HepG2 (cell line): Measurements from ENCODE around the gene LAMP1. TPM values are rescaled to one million over a fixed set of nuclear protein-coding genes. Genes with fewer than 3 reads are reported as not detected.

Experiments used
- ATAC-seq: fragments of 200-7000 bp; cut with Tn5 transposase; 3 replicates; pipeline ENCODE4 v1.9.1; 2020; ENCODE audit warnings: mild to moderate bottlenecking, moderate library complexity
- BruUV-seq: library from RNA; stranded (reverse); fragments of 400-500 nt; replicated peaks from 2 replicates; lab custom pipeline; 2021; lab: Mats Ljungman, UMichigan
- CTCF ChIA-PET: fragments of 300-600 bp; formaldehyde crosslinking; extraction: SDS; loops from one replicate; lab custom pipeline; 2021; ENCODE audit warnings: low total read pairs, inconsistent platforms, low intra/inter-chr PET ratio; lab: Yijun Ruan, JAX
- POLR2A ChIA-PET: fragments of 350-600 bp; sonication (Branson Sonifier 250); formaldehyde crosslinking; loops from one replicate; lab custom pipeline; 2020; ENCODE audit warnings: antibody characterized with exemption, inconsistent platforms; lab: Yijun Ruan, JAX
- DNase-seq: peaks from one replicate; pipeline ENCODE4 v3.0.0-alpha.2; 2015; ENCODE audit warnings: low spot score
- FAIRE-seq: peaks from 3 replicates; lab custom pipeline; 2011; peaks lifted over from hg19 to GRCh38; lab: Jason Lieb, UNC
- H2AFZ ChIP-seq: one replicate; pipeline ENCODE4 v1.6.1; 2011; ENCODE audit warnings: low read length, inconsistent platforms
- H3K27ac ChIP-seq: fragments of 300-600 bp; 3 replicates; pipeline ENCODE4 v1.8.0; 2011; ENCODE audit warnings: mixed run types, mild to moderate bottlenecking, mixed read lengths, low read length, inconsistent platforms; ENCODE audit not compliant: insufficient read depth; ENCODE audit errors: extremely low read length
- H3K27me3 ChIP-seq, 2 experiments: fragments of 200-600 bp in 1 of 2; 2 replicates in 1 of 2; 3 replicates in 1 of 2; pipeline versions ENCODE4 v1.6.0 to v1.8.0; 2011; ENCODE audit warnings: low read length in 2 of 2, mild to moderate bottlenecking in 2 of 2, moderate library complexity in 2 of 2, inconsistent platforms in 1 of 2; ENCODE audit not compliant: insufficient read depth in 2 of 2, control insufficient read depth in 1 of 2
- H3K36me3 ChIP-seq, 2 experiments: fragments of 200-600 bp in 1 of 2; replicated peaks in 1 of 2; 2 replicates in 1 of 2; 3 replicates in 1 of 2; pipeline versions ENCODE4 v1.5.1 to v1.8.0; 2011; ENCODE audit warnings: low read length in 2 of 2, inconsistent platforms in 1 of 2; ENCODE audit not compliant: insufficient read depth in 2 of 2, control insufficient read depth in 1 of 2
- H3K4me1 ChIP-seq: 2 replicates; pipeline ENCODE4 v1.5.1; 2012; ENCODE audit warnings: low read length, inconsistent platforms; ENCODE audit not compliant: insufficient read depth
- H3K4me2 ChIP-seq: 2 replicates; pipeline ENCODE4 v1.6.0; 2011; ENCODE audit warnings: low read depth, low read length, inconsistent platforms
- H3K4me3 ChIP-seq, 3 experiments: fragments of 200-600 bp in 1 of 3; sonication (generic), shearing (Covaris generic) in 1 of 3; replicated peaks in 1 of 3; 2 replicates each; pipeline ENCODE4 v1.5.1; 2011 to 2016; ENCODE audit warnings: low read length in 3 of 3, inconsistent platforms in 2 of 3, low read depth in 2 of 3, mild to moderate bottlenecking in 2 of 3, control low read depth in 1 of 3, mixed read lengths in 1 of 3; ENCODE audit not compliant: insufficient read depth in 1 of 3
- H3K79me2 ChIP-seq: one replicate; pipeline ENCODE4 v1.6.1; 2011; ENCODE audit warnings: low read length, inconsistent platforms; ENCODE audit not compliant: insufficient read depth
- H3K9ac ChIP-seq: 2 replicates; pipeline ENCODE4 v1.6.0; 2011; ENCODE audit warnings: mild to moderate bottlenecking, low read depth, low read length, inconsistent platforms; ENCODE audit not compliant: insufficient read depth
- H3K9me3 ChIP-seq: 2 replicates; pipeline ENCODE4 v1.5.1; 2012; ENCODE audit warnings: mild to moderate bottlenecking, low read length
- H4K20me1 ChIP-seq: 2 replicates; pipeline ENCODE4 v1.6.0; 2011; ENCODE audit warnings: inconsistent platforms, mild to moderate bottlenecking, low read length, moderate library complexity; ENCODE audit not compliant: insufficient read depth
- HNRNPLL ChIP-seq: fragments of 200-400 bp; formaldehyde crosslinking; IDR thresholded peaks from 2 replicates; pipeline ENCODE4 v1.6.1; 2017; ENCODE audit warnings: mild to moderate bottlenecking, low read depth, low read length; ENCODE audit not compliant: poor library complexity, severe bottlenecking
- LRRFIP1 ChIP-seq: sonication (generic); formaldehyde crosslinking; conservative IDR thresholded peaks from 2 replicates; pipeline ENCODE4 v1.4.0; 2020; ENCODE audit warnings: missing genetic modification reagents
- MTA1 ChIP-seq: sonication (generic); formaldehyde crosslinking; IDR thresholded peaks from 2 replicates; pipeline ENCODE4 v1.4.0; 2020; ENCODE audit warnings: missing genetic modification reagents, mild to moderate bottlenecking, borderline replicate concordance
- MZF1 ChIP-seq: sonication (generic); formaldehyde crosslinking; IDR thresholded peaks from 2 replicates; pipeline ENCODE4 v1.8.1; 2023; ENCODE audit warnings: mild to moderate bottlenecking, missing genetic modification reagents, borderline replicate concordance
- PITX1 ChIP-seq: sonication (generic); formaldehyde crosslinking; IDR thresholded peaks from 2 replicates; pipeline ENCODE4 v1.5.1; 2020; ENCODE audit warnings: mild to moderate bottlenecking, missing genetic modification reagents
- TOPORS ChIP-seq: sonication (generic); formaldehyde crosslinking; IDR thresholded peaks from 2 replicates; pipeline ENCODE4 v1.8.0; 2023; ENCODE audit warnings: mild to moderate bottlenecking, missing genetic modification reagents
- ZNF749 ChIP-seq: sonication (generic); formaldehyde crosslinking; IDR thresholded peaks from 2 replicates; pipeline ENCODE4 v1.8.0; 2022; ENCODE audit warnings: mild to moderate bottlenecking, missing genetic modification reagents, moderate library complexity, borderline replicate concordance
- WGBS: methylation state at CpG from one replicate; pipeline ENCODE4 v1.1.6; 2017; ENCODE audit warnings: low lambda C conversion rate; 5-methylcytosine and 5-hydroxymethylcytosine counted together
- in situ Hi-C: cut with HindIII; loops from 2 replicates; pipeline ENCODE4 v1.10.0; 2017; ENCODE audit warnings: low pct_unique_long_range_greater_than_20kb; ENCODE audit not compliant: extremely low pct_ligation_motif_present
- intact Hi-C: fragments of 100-400 bp; cut with micrococcal nuclease; formaldehyde crosslinking; loops from one replicate; pipeline ENCODE4 v1.10.0; 2022; ENCODE audit not compliant: unreplicated experiment
- polyA plus RNA-seq, 8 experiments: library from polyadenylated mRNA; depleted of rRNA in 3 of 8; stranded (reverse) in 7 of 8; unstranded in 1 of 8; fragments of >200 nt; fragmentation: Illumina TruSeq in 4 of 8; extraction: Trizol in 4 of 8; gene quantifications; 2 replicates each; pipeline versions ENCODE4 v1.2.1 to v1.2.3, GENCODE V29; 2011 to 2016; ENCODE audit warnings: low read depth in 4 of 8, missing spikeins in 1 of 8, mixed read lengths in 1 of 8; ENCODE audit not compliant: insufficient read depth in 1 of 8
- total RNA-seq, 5 experiments: library from RNA; depleted of rRNA; stranded (reverse); fragments of >200 nt; fragmentation: Illumina TruSeq; extraction: Trizol; gene quantifications; 2 replicates each; pipeline ENCODE4 v1.2.3, GENCODE V29; 2016; ENCODE audit warnings: low read depth in 1 of 5
- TF ChIP-seq, protein P1 (sequence below): sonication (generic); formaldehyde crosslinking; IDR thresholded peaks from 2 replicates; pipeline ENCODE4 v1.5.0; 2020; ENCODE audit warnings: mild to moderate bottlenecking, missing genetic modification reagents

LAMP1 gene
- total and polyA plus RNA-seq, 2 of the 13 experiments (the other 11 are each of a cell fraction or from before 2014, with no cell fraction given): 103 to 112 TPM

GRCh38 chr13:113348591-113348990 lies 51.6 kb downstream of the LAMP1 start:
- Histone ChIP-seq H4K20me1 (0 out of 2 replicates have a peak, but pooled peaks cover 5% of the 10 kb centered on the region), H2AFZ (no peak overlapping the region), H3K9me3 (no peaks in the 10 kb centered on the region), H3K27ac (no peak overlapping the region), H3K36me3 (peaks cover 25 to 61% of the 10 kb centered on the region in 2 experiments), H3K4me3 (no peak overlapping the region), H3K4me1 (no peaks in the 10 kb centered on the region), H3K9ac (no peak overlapping the region), H3K4me2 (no peak overlapping the region), H3K27me3 (no peaks in the 10 kb centered on the region), H3K79me2 (no peaks in the 10 kb centered on the region)
- 99% methylated on average over 15 of the region's 17 CpGs for WGBS
- POLR2A ChIA-PET: no interaction called here
- BruUV-seq: no TSS peak
- in situ Hi-C loops: no loop called here
- FAIRE-seq (no peak), DNase-seq (no peak), ATAC-seq (no peak)
- TF ChIP-seq LRRFIP1 (CRISPR knock-in tag) (no peak), TOPORS (no peak), MTA1 (CRISPR knock-in tag) (no peak), MZF1 (no peak), PITX1 (CRISPR knock-in tag) (no peak), HNRNPLL (no peak), ZNF749 (no peak)
- TF ChIP-seq, protein P1, sequence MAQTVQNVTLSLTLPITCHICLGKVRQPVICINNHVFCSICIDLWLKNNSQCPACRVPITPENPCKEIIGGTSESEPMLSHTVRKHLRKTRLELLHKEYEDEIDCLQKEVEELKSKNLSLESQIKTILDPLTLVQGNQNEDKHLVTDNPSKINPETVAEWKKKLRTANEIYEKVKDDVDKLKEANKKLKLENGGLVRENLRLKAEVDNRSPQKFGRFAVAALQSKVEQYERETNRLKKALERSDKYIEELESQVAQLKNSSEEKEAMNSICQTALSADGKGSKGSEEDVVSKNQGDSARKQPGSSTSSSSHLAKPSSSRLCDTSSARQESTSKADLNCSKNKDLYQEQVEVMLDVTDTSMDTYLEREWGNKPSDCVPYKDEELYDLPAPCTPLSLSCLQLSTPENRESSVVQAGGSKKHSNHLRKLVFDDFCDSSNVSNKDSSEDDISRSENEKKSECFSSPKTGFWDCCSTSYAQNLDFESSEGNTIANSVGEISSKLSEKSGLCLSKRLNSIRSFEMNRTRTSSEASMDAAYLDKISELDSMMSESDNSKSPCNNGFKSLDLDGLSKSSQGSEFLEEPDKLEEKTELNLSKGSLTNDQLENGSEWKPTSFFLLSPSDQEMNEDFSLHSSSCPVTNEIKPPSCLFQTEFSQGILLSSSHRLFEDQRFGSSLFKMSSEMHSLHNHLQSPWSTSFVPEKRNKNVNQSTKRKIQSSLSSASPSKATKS: no peak
- CTCF ChIA-PET: no interaction called here
- intact Hi-C loops: no loop called here
